Hepatocyte (in vitro differentiated cells): ENCODE results near the gene MRPS27. TPM values are rescaled to one million over a fixed set of nuclear protein-coding genes. Genes with fewer than 3 reads are reported as not detected.

ENCODE experiments used
- DNase-seq: peaks from one replicate; pipeline ENCODE4 v3.0.0-alpha.2; 2016; ENCODE audit warnings: low spot score
- H2AFZ ChIP-seq: fragments of 200-600 bp; sonication (generic); 2 replicates; pipeline ENCODE4 v1.6.0; 2016; ENCODE audit warnings: antibody characterized with exemption, mild to moderate bottlenecking
- H3K27ac ChIP-seq: fragments of 200-600 bp; sonication (generic); 2 replicates; pipeline ENCODE4 v1.5.1; 2016; ENCODE audit warnings: mild to moderate bottlenecking
- H3K27me3 ChIP-seq: fragments of 200-600 bp; sonication (generic); 2 replicates; pipeline ENCODE4 v1.6.1; 2016
- H3K36me3 ChIP-seq: fragments of 200-600 bp; sonication (generic); replicated peaks from 2 replicates; pipeline ENCODE4 v1.5.1; 2016; ENCODE audit warnings: low read depth; ENCODE audit not compliant: insufficient read depth
- H3K4me1 ChIP-seq: fragments of 200-600 bp; sonication (generic); 2 replicates; pipeline ENCODE4 v1.5.1; 2016; ENCODE audit warnings: mild to moderate bottlenecking, moderate library complexity; ENCODE audit not compliant: insufficient read depth
- H3K4me2 ChIP-seq: fragments of 200-600 bp; sonication (generic); 2 replicates; pipeline ENCODE4 v1.6.0; 2016
- H3K4me3 ChIP-seq: fragments of 200-600 bp; sonication (generic); 2 replicates; pipeline ENCODE4 v1.5.1; 2016; ENCODE audit warnings: mild to moderate bottlenecking
- H3K79me2 ChIP-seq: fragments of 200-600 bp; sonication (generic); 2 replicates; pipeline ENCODE4 v1.6.0; 2017; ENCODE audit warnings: mild to moderate bottlenecking
- H3K9me2 ChIP-seq: fragments of 200-600 bp; sonication (generic); replicated peaks from 2 replicates; pipeline ENCODE4 v1.6.0; 2017; ENCODE audit warnings: mild to moderate bottlenecking; ENCODE audit not compliant: insufficient read depth
- H3K9me3 ChIP-seq: fragments of 200-600 bp; sonication (generic); 2 replicates; pipeline ENCODE4 v1.5.1; 2016; ENCODE audit warnings: low read depth, mild to moderate bottlenecking
- H4K20me1 ChIP-seq: fragments of 200-600 bp; sonication (generic); 2 replicates; pipeline ENCODE4 v1.6.0; 2016; ENCODE audit warnings: mild to moderate bottlenecking; ENCODE audit not compliant: insufficient read depth, poor library complexity, severe bottlenecking
- CTCF ChIP-seq: fragments of 200-600 bp; sonication (generic); IDR thresholded peaks from 2 replicates; pipeline ENCODE4 v1.5.1; 2016; ENCODE audit warnings: antibody characterized with exemption, mild to moderate bottlenecking; ENCODE audit not compliant: poor library complexity
- EZH2 ChIP-seq: fragments of 200-600 bp; sonication (generic); IDR thresholded peaks from 2 replicates; pipeline ENCODE4 v1.6.1; 2016; ENCODE audit warnings: antibody characterized with exemption, mild to moderate bottlenecking, borderline replicate concordance
- EZH2phosphoT487 ChIP-seq: fragments of 200-600 bp; sonication (generic); IDR thresholded peaks from one replicate; pipeline ENCODE4 v1.6.1; 2018; ENCODE audit warnings: antibody characterized with exemption, mild to moderate bottlenecking, low read depth, moderate library complexity; ENCODE audit not compliant: unreplicated experiment, severe bottlenecking
- WGBS: methylation state at CpG from one replicate; pipeline ENCODE4 v1.1.6; 2016; ENCODE audit warnings: low lambda C conversion rate; ENCODE audit errors: missing lambda C conversion rate; 5-methylcytosine and 5-hydroxymethylcytosine counted together
- polyA plus RNA-seq: library from polyadenylated mRNA; unstranded; fragments of >200 nt; fragmentation: Nextera tagmentation; extraction: Ambion mirVana; gene quantifications from 2 replicates; pipeline ENCODE4 v1.2.1, GENCODE V29; 2016
- total RNA-seq: library from RNA; depleted of rRNA; stranded (reverse); fragments of >200 nt; gene quantifications from 2 replicates; pipeline ENCODE4 v1.2.3, GENCODE V29; 2014

Gene MRPS27
- total and polyA plus RNA-seq, 2 experiments from 2014 or later: 35.6 to 63.5 TPM

GRCh38 chr5:72296256-72296655 is 23.8 kb downstream of the MRPS27 start:
- Histone ChIP-seq H3K79me2 (peaks cover 25% of the 10 kb centered on the region), H3K4me2 (no peak overlapping the region)
- 73% methylated on average over 2 of the region's 2 CpGs for WGBS

GRCh38 chr5:72295539-72295938 is 24.5 kb downstream of the MRPS27 start:
- TF ChIP-seq EZH2: no peak
- TF ChIP-seq CTCF: no peak
- TF ChIP-seq EZH2phosphoT487: no peak
- Histone ChIP-seq H4K20me1 (no peaks in the 10 kb centered on the region), H3K4me1 (no peaks in the 10 kb centered on the region), H3K4me2 (peak overlapping the region; percentile 3), H3K36me3 (no peaks in the 10 kb centered on the region), H3K9me2 (no peaks in the 10 kb centered on the region), H3K27ac (peak overlapping the region; percentile 46), H3K9me3 (no peaks in the 10 kb centered on the region), H3K79me2 (peaks cover 18% of the 10 kb centered on the region), H3K27me3 (no peaks in the 10 kb centered on the region), H2AFZ (no peak overlapping the region), H3K4me3 (no peak overlapping the region)
- no peak for DNase-seq
- WGBS: 77% methylated on average over 4 of the region's 4 CpGs

More at GRCh38 chr5:72296256-72296655, 23.8 kb downstream of the MRPS27 start:
- DNase-seq: no peak
- Histone ChIP-seq H3K9me3 (no peaks in the 10 kb centered on the region), H3K27ac (peak overlapping the region; percentile 46), H4K20me1 (no peaks in the 10 kb centered on the region), H2AFZ (no peak overlapping the region), H3K27me3 (no peaks in the 10 kb centered on the region), H3K9me2 (no peaks in the 10 kb centered on the region), H3K4me1 (no peaks in the 10 kb centered on the region), H3K36me3 (no peaks in the 10 kb centered on the region), H3K4me3 (no peak overlapping the region)
- TF ChIP-seq EZH2 (no peak), EZH2phosphoT487 (no peak), CTCF (no peak)

GRCh38 chr5:72294473-72294872 is 25.6 kb downstream of the MRPS27 start:
- TF ChIP-seq CTCF: no peak
- no peak for TF ChIP-seq EZH2
- Histone ChIP-seq H3K36me3 (no peaks in the 10 kb centered on the region), H3K4me2 (no peak overlapping the region), H3K27ac (no peak overlapping the region), H3K9me2 (no peaks in the 10 kb centered on the region), H3K27me3 (no peaks in the 10 kb centered on the region), H3K4me1 (no peaks in the 10 kb centered on the region), H3K9me3 (no peaks in the 10 kb centered on the region), H4K20me1 (no peaks in the 10 kb centered on the region), H3K79me2 (peaks cover 11% of the 10 kb centered on the region), H2AFZ (no peak overlapping the region), H3K4me3 (no peak overlapping the region)
- WGBS: 93% methylated on average over 2 of the region's 2 CpGs
- no peak for DNase-seq

GRCh38 chr5:72293495-72294055 is 26.5 kb downstream of the MRPS27 start:
- 95% methylated on average over 3 of the region's 3 CpGs for WGBS

More at GRCh38 chr5:72293495-72294055, 26.5 kb downstream of the MRPS27 start:
- H3K36me3 ChIP-seq: no peaks in the 10 kb centered on the region
- no peak for TF ChIP-seq EZH2
- no peak for TF ChIP-seq EZH2phosphoT487
- no peak for TF ChIP-seq CTCF
- H3K4me3 ChIP-seq: no peak overlapping the region
- DNase-seq: no peak
- H3K9me2 ChIP-seq: no peaks in the 10 kb centered on the region
- H3K27ac ChIP-seq: no peak overlapping the region
- H3K4me1 ChIP-seq: no peaks in the 10 kb centered on the region
- no peak overlapping the region for H3K4me2 ChIP-seq
- H3K27me3 ChIP-seq: no peaks in the 10 kb centered on the region
- H4K20me1 ChIP-seq: no peaks in the 10 kb centered on the region
- H3K79me2 ChIP-seq: peaks cover 5% of the 10 kb centered on the region
- no peaks in the 10 kb centered on the region for H3K9me3 ChIP-seq
- H2AFZ ChIP-seq: no peak overlapping the region
